Fibroblast of skin of right biceps (primary cell): ENCODE data around the gene MORN5.

ENCODE experiments used
- DNase-seq: peaks from one replicate; pipeline ENCODE4 v3.0.0-alpha.2; 2013

MORN5 gene

DNA sequence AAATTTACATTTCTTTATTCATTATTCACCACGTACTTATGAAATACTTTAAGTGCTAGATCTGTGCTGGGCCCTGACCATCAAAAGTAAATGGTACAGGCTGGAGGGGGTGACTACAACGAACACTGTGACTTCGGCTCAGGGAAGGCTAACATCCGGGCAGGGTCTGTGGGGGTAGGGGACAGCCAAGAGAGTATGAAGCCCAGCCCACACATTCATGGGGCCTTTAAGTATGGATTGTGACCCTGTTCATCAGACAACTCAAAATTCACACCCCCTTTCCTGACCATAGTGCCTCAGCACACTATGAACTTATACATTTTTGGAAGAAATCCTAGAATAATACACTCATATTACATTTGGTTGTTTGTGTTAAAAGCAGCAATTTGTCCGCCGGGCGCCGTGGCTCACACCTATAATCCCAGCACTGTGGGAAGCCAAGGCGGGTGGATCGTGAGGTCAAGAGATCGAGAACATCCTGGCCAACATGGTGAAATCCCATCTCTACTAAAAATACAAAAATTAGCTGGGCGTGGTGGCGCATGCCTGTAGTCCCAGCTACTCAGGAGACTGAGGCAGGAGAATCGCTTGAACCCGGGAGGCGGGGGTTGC, 33.3 kb downstream of the MORN5 start:
- no peak for DNase-seq

DNA sequence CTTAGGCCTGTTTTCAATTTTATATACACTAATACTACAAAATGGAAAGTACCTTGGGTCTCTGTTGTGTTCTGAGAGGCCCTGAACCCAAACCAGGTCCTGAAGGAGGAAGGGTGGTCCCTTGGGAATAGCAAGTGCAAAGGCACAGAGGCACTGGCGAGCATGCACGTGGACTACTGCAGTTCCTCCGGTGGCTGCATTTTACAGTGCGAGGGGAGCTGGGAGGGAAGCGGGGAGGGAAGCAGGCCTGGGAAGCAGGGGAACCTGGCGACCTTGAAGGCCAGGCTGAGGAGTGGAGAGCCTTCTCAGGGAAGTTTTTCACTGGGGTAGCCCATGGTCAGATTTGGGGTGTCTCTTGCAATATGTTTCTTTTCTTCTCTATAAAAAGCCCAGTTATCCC, 33.9 kb downstream of the MORN5 start:
- DNase-seq: no peak

DNA sequence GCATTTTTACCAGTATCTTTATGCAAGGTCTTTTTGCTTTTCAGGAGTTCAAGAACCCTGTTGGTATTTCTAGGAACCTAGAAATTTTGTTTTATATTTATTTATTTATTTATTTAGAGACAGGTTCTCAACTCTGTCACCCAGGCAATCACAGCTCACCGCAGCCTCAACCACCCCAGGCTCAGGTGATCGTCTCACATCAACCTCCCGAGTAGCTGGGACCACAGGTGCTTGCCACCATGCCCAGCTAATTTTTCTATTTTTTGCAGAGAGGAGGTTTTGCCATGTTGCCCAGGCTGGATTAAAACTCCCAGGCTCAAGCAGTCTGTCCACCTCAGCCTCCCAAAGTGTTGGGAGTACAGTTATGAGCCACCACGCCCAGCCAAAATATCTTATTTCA, 36.2 kb downstream of the MORN5 start:
- no peak for DNase-seq

DNA sequence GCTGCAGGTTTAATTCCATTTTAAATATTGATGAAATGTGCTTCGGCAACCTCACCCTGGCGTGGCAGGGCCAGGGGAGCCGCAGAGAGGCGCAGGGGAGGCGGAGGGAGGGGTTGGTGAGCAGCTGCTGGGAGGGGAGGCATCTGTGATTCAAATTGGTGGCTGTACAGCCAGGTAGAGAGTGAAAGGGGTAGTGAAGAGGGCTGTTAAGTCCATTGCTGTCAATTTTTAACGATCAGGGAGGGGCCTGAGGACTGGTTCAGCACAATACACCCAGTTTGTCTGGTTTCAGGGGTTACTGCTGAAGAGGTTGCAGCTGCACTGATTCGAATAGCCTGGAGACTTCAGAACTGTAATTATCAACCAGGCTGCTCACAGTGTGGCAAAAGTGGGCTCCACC, 37.7 kb downstream of the MORN5 start:
- DNase-seq: no peak

DNA sequence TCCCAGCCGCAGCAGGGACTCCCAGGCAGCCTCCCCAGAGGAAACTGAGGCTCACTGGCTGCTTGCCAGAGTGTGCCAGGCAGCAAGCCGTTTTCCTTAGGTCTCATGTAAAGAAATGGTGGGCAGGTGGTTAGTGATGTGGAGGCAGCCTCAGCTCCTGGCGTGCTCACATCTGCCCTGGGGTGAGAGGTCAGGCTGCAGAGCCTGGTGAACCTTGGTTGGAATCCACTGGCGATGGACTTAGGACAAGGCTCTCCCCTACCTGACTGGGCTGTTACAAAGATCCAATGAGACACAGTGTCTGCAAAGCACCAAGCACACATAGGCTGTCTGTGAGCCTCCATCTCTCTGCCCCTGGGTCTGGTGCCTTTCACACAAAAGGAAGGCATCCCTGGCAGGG, 38.2 kb downstream of the MORN5 start:
- no peak for DNase-seq

DNA sequence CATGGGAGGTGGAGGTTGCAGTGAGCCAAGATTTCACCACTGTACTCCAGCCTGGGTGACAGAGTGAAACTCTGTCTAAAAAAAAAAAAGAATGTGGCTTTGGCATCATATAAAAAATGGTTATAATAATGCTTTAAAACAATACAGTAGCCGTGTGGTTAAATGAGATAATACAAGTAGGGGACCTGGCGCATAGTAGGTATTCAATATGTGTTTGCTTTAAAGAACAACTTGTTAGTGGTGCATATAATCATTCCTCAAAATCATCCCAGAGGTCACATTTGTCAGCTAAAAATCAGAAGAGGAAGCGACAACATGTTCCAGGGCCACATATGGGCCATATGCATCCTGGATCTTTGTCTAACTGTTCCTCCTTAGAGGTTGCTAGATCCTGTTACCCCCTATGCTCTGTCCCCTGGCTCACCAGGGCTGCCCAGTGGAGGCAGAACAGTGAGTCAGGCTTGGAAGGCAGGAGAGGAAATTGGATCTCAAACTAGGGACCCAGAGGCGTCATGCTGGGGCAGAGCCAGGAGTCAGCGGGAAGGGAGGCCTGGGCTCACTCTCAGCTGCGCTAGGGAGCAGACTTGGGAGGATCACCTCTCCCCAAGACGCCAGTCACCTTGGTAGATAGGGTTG, 41.4 kb downstream of the MORN5 start:
- DNase-seq: peak; percentile 55

DNA sequence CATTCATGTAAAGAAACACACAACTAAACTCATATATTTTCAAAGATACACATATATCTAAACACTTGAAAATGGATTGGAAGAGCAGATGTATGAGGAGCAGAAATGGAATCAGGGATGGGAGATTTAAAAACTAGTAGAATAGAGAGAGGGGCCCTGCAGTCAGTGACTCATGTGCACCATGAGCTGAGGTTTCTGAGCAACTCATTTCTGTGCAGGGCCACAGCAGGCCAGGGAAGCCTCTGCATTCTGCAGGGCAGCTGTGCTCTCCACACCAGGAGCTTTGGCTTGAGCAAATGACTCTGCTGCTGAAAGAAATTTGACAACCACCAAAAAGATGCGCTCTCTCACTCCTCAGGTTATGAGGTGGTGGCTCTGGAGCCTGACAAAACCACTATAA, 41.9 kb downstream of the MORN5 start:
- DNase-seq: peak; percentile 33

DNA sequence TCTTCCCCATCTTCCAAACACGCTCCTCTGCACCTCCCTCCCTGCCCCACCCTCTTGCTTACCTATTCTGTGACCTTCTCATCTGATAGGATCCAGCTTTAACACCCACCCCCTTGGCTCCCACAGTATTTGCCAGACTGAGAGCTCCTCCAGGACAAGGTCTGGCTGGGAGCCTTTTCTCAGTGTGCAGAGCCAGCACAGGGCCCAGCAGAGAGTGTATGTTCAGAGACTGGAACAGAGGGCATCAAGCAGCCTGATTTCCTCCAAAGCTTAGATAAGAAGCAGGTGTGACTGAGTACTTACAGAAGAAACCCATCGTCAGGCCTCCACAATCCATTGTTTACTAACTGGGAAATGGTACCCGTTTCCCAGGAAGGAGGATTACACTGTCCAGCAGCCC, 42.4 kb downstream of the MORN5 start:
- no peak for DNase-seq

DNA sequence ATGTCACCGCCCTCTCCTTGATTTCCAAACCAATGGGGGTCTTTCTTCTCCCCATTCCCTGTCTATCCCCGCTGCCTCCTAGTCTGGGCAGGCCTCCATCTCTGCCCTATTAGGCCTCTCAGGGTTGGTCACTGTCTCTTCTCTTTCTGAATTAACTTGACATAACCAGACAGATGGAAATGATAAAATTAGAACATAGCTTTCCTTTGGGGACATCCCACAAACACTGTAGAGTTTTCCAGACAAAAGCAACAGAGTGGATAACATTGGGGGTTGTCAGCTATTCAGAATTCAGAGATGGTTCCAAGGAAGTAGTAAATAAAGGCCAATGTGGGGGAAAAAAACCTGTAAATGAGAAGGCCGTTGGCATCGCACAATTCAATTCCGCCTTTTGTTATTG, 44.3 kb downstream of the MORN5 start:
- no peak for DNase-seq

DNA sequence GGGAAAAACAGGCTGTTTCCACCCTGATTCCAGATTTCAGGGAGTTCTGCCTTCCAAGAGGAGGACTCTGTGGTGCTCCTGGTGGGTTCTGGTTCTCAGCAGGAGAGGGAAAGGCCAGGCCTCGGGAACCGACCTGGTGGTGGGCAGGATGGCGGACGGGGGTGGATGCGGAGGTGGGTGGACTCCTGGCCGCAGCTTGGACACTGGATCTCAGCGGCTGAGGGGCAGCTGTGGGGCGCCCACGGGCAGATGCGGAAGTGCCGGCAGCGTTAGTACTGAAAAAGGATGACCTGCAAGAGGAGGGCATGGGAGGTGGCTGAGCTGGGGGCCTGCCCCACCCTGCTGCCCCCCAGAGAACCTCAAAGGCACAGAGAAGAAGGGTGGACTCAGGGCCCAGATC, 44.8 kb downstream of the MORN5 start:
- no peak for DNase-seq

DNA sequence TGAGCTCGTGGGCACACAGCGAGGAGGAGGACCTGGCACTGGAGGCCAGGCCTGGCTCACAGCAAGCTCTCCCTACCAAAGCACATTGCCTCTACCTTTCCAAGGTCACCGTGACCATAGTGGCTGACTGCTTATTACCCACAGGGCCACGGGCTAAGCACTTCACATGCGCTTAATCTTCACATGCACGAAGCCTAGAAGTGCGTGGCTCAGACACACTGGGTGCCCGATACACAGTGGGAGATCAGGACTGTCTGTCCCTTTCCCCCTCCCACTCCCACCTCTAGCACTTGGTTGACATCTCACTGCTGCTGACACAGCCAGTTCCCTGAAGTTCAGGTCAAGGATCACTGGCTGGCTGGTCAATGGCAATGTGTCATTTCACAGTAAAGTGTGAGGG, 45.5 kb downstream of the MORN5 start:
- no peak for DNase-seq

DNA sequence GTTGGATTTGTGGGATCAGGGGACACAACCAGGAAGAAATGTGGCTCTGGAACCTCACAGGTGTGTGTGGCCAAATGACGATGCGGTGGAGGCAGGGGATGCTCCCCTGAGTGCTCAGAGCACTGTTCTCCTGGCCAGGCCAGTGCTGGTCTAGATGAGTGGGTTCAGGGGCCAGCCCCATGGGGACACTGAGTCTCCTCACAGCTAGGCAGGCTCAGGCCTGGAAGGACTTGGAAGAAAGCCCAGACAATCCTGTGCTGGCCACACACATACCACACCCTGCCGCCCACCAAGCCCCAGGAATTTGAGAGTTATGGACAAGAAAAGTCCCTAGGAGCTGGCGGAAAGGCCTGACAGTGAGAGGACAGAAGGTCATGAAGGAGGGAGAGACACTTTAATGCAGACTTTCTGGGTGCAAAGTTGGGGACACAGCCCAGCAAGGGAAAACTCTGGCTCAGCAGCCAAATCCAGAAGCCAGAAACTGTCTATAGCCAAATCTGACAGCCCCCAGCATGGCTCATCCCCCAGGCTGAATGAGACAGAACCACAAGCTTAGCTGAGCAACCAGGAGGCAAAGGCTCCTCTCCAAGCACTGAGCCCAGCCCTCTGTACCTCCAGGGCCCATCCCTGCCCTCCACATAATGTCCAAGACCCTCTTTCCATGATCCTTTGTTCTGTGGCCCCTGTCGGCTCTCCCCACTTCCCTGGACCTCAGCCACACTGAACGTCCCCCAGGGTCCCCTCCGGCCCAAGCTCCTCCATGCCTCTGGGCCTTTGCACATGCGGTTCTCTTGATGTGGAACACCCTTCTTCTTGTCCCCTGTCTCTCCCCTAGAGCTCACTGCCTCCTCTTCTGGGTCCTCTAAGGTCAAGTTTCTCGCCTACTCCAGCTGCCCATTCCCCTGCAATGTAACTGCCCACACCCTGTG, 46.7 kb downstream of the MORN5 start:
- DNase-seq: peak; percentile 79

DNA sequence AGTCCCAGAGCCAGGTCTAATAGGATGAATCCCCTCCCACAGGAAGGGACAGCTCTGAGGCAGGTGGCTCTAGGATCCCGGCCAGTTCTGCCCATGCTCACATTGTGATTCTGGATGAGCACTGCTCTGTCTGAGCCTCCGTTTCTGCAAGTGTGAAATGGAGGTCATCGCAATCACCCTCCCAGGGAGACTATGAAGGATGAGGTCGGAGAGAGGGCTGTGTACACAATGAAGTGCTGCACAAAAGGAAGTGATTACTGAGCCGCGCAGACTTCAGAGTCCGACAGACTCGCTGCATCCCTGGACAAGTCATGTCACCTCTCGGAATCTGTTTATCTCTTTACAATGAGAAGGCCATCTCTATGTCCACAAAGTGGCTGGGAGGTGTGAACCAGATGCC, 47.4 kb downstream of the MORN5 start:
- no peak for DNase-seq

DNA sequence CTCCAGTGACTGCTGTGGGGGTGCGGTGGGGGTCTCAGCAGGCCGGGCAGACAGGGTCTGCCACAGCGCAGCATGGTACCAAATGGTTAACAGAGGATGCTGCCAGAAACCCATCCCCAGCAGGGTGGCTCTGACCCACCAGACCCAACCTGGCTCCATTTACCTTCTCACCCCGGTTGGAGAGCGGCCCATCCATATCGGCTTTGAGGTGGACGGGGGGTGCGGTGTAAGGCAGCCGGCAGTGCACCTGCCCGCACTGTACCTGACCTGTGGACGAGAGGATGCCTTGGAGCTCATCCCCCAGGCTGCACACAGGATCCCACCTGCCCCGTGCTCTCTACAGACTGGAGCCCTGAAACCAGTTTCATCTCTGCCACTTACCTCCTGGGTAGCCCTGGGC, 49.7 kb downstream of the MORN5 start:
- no peak for DNase-seq

DNA sequence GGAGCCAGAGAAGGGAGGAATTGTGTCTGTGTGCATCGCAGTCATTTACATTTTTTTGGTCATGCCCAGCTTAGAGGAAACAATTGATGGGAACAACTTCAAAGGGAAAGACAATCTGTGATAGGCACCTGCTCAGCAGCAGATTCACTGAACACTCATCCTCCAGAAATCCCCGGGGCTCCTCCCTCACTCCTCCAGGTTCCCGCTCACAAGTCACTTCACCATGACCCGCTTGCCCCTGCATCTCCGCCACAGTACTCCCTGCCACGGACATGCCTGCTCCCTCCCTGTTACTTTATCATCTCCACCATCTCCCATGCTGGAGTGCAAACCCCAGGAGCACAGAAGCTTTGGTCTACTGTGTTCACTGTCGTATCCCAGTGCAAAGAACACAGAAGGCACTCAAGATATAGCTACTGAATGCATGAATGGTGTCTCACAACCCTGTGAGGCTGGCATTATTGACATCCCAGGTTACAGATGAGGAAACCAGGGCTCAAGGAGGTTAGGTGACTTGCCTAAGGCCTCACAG, 52.8 kb downstream of the MORN5 start:
- DNase-seq: no peak

DNA sequence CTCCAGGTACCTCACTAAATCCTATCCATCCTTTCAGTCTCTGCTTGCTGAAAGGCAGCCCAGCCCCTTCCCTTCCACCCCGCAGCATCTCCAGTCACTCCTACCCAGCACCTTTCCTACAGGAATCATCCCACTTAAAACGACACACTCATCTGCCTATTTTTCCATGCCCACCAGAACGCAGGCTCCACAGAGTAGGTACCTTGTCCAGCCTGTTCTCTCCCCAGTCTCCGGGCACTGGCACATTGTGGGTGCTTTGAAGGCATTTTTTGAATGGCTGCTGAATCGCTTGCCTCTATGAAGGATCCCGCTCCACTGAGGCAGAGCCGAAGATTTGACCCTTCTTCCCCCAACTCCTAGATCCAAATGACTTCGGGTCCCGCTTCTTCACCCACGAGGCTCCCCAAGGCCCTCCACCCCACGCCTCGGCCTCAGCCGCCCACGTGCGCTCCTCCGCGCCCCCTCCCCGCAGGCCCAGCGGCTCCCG, 53.4 kb downstream of the MORN5 start:
- DNase-seq: no peak

DNA sequence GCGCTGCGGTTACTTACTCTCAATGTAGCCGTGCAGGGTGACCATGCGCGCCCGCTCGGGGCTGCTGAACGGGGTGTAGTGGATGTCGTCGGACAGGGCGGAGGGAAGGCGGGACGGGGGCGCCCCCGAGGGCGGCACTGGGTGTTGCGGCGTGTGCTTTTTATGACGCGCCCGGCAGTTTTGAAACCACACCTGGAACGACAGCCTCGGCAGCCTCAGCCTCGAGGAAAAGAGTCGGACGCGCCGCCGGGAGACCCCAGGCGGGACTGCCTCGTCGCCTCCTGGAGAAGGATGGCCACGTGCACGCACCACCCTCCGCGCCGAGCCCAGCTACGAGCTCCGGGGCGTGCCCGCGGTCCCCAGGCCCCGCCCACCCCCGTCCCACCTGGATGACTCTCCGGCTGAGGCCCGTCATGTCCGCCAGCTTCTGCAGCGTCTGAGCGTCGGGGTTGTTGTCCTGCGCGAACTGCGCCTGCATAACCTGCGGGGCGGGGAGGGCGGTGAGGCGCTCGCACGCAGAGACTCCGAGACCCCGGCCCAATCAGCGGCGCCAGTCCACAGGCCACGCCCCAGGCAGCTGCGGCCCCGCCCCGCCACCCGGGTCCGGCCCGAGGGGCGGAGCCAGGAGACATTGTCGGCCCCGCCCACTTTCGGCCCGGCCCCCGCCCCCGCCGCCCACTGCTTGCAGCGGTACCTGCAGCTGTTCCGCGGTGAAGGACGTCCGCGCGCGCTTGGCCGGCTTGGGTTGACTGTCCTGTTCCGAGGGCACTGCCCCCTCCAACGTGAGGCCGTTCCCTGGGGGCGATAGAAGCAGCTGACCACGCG, 54.1 kb downstream of the MORN5 start:
- DNase-seq: peak; percentile 23

DNA sequence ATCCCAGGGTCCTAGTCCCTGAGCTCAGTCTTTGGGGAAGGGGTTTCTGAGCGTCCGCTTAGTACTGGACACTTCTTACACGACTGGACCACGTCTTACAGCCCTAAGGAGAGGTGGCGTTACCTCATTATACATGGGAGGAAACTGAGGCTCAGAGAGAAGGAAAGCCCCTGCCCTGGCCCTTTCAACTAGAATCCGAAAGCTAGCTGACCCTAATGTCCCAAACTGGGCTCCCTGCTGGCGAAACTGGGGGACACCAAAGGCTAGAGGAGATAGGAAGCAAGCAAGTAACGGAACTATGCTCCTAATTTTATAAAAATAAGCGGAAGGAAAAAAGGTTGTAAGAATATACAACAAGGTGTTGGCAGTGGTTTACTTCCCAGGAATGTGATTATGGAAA, 54.8 kb downstream of the MORN5 start:
- DNase-seq: no peak

DNA sequence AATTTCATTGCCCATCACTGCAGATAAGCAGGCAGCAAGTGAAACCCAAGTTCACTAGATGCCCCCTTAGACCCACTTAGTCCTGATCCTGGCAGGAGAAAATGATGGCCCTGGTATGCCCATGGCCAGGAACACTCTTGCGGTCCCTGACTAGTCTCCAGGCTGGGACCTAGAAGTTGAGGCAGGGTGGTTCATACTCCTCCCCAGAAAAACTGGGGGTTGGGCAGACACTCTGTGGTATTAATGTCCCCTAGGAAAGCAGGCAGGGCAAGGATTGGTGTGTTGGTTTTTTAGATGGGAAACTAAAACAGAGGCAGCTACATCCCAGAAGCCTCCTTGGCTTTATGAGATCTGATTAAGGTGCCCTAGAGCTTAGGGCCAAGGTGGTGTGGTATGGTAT, 56.0 kb downstream of the MORN5 start:
- DNase-seq: no peak

DNA sequence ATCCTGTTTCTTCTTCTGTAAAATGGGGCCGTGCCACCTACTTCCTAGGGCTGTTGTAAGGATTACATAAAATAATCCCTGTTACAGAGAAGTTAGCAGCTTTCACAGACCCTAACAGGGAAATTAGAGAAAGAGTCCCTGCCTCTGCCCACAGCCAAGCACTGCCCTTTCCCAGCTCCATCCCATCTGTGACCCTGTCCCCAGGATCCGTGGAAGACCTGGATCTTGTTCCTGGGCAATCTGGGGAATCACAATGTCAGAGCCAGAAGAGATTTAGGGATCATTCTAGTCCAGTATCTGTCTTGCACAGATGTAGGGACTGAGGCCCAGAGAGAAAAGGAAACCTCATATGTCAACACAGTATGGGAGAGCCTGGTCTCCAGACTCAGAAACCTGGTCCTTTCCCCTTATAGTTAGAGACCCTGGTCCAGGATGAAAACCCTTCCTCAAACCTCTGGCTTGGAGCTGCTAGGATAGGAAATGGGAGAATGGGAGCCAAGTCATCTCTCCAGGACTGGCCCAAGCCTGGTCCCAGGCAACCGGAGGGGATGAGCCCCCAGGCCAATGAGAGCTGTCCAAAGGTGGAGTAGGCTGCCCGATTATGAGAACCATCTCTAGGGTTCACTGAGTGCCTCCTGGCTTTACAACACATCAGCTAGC, 56.6 kb downstream of the MORN5 start:
- DNase-seq: no peak

DNA sequence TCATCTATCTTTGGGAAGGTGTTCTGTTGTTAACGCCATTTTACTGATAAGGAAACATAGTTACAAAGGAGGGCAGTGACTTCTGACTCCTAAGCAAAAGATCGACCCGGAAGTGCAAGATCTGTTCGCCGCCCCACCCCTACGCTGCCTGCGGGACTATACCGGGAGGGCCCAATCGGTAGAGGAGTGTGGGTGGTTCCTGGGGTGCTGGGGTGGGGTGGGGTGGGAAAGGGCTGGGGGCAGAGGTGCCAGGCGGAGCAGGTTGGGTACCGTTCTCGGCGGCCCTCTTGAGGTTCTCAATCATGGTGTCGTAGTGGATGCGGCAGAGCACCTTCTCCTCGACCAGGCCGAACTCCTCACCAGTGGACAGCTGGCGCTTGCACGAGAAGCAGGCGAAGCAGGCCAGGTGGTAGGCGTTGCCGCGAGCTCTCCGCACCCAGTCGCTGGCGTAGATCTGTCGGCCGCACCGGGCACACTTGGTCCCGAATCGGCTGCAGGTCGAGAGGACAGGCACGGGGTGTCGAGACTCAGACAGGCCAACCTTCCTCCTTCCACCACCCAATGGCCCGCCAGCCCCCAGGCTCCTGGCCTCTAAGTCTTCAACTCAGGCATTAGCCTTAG, 57.2 kb downstream of the MORN5 start:
- DNase-seq: no peak

DNA sequence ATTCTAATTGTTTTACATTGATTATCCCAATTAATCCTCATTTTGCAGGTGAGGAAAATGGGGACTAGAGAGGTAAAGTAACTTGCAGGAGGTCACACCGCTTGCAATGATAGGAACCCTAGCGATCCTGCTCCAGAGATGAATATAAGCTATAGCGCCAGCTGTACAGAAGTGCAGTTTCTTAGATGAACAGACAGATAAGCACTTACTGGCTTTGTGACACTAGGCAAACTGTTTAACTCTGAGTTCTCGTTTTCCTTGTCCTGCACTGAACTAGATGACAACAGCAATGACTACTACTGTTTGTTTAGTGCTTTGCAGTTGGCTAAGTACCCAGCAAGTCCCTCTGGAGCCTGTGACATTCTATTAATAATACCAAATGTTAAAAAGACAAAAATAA, 57.9 kb downstream of the MORN5 start:
- DNase-seq: no peak
